ENCODE measurements around the gene DNER.

DNA sequence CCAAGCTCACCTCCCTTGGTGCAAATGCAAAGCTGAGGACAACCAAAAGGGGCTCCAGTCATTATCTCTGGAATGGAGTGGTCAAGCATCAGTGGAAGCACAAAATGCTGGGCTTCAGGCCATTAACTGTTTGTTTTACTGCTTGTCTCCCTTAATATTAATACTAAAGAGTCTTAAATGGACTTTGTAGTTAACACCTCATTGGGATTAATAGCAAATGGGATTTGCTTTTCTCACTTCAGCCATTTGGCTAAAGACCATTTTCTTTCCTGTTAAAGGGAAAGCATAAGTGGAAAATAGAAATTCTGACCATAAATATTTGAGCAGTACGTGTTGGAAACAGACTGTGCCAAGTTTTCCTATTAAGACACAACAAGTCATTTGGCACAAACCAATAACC lies 154.4 kb downstream of the DNER start:
- TF ChIP-seq, protein P1, sequence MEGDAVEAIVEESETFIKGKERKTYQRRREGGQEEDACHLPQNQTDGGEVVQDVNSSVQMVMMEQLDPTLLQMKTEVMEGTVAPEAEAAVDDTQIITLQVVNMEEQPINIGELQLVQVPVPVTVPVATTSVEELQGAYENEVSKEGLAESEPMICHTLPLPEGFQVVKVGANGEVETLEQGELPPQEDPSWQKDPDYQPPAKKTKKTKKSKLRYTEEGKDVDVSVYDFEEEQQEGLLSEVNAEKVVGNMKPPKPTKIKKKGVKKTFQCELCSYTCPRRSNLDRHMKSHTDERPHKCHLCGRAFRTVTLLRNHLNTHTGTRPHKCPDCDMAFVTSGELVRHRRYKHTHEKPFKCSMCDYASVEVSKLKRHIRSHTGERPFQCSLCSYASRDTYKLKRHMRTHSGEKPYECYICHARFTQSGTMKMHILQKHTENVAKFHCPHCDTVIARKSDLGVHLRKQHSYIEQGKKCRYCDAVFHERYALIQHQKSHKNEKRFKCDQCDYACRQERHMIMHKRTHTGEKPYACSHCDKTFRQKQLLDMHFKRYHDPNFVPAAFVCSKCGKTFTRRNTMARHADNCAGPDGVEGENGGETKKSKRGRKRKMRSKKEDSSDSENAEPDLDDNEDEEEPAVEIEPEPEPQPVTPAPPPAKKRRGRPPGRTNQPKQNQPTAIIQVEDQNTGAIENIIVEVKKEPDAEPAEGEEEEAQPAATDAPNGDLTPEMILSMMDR (CRISPR knock-in tag; IDR thresholded peaks at IDR 0.05): no peak
- TF ChIP-seq ZFP36L1 (CRISPR knock-in tag; IDR thresholded peaks at IDR 0.05): no peak
- TF ChIP-seq ZNF263 (CRISPR knock-in tag; IDR thresholded peaks at IDR 0.05): no peak
- TF ChIP-seq, protein P2, sequence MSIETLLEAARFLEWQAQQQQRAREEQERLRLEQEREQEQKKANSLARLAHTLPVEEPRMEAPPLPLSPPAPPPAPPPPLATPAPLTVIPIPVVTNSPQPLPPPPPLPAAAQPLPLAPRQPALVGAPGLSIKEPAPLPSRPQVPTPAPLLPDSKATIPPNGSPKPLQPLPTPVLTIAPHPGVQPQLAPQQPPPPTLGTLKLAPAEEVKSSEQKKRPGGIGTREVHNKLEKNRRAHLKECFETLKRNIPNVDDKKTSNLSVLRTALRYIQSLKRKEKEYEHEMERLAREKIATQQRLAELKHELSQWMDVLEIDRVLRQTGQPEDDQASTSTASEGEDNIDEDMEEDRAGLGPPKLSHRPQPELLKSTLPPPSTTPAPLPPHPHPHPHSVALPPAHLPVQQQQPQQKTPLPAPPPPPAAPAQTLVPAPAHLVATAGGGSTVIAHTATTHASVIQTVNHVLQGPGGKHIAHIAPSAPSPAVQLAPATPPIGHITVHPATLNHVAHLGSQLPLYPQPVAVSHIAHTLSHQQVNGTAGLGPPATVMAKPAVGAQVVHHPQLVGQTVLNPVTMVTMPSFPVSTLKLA (IDR thresholded peaks at IDR 0.05): no peak
- no peak for TF ChIP-seq EP300 (IDR thresholded peaks at IDR 0.05; ENCODE audit: low read depth in 2 of 2, low read length in 2 of 2)
- TF ChIP-seq EP300 (CRISPR knock-in tag; IDR thresholded peaks at IDR 0.05; ENCODE audit: borderline replicate concordance): no peak
- TF ChIP-seq ELF4 (CRISPR knock-in tag; IDR thresholded peaks at IDR 0.05; ENCODE audit: borderline replicate concordance): no peak
- TF ChIP-seq CEBPB (IDR thresholded peaks at IDR 0.05; ENCODE audit: borderline replicate concordance, low read depth, low read length): no peak
- TF ChIP-seq RELA (CRISPR knock-in tag; IDR thresholded peaks at IDR 0.05): no peak
- no peak for TF ChIP-seq ZNF768 (CRISPR knock-in tag; IDR thresholded peaks at IDR 0.05)
- TF ChIP-seq, protein P3, sequence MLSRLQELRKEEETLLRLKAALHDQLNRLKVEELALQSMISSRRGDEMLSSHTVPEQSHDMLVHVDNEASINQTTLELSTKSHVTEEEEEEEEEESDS (CRISPR knock-in tag; IDR thresholded peaks at IDR 0.05; ENCODE audit: borderline replicate concordance): no peak
- TF ChIP-seq, protein P4, sequence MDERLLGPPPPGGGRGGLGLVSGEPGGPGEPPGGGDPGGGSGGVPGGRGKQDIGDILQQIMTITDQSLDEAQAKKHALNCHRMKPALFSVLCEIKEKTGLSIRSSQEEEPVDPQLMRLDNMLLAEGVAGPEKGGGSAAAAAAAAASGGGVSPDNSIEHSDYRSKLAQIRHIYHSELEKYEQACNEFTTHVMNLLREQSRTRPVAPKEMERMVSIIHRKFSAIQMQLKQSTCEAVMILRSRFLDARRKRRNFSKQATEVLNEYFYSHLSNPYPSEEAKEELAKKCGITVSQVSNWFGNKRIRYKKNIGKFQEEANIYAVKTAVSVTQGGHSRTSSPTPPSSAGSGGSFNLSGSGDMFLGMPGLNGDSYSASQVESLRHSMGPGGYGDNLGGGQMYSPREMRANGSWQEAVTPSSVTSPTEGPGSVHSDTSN (CRISPR knock-in tag; IDR thresholded peaks at IDR 0.05): no peak
- TF ChIP-seq BHLHE40 (IDR thresholded peaks at IDR 0.05; ENCODE audit: low read length): no peak
- no peak for TF ChIP-seq ZNF746 (CRISPR knock-in tag; IDR thresholded peaks at IDR 0.05)

Measured in HepG2 (cell line).